Mucosa of rectum (tissue), 2 donors: ENCODE results near the gene PDSS2.

ENCODE experiments used
- H3K27ac ChIP-seq, 2 donors: one replicate each; pipeline ENCODE4 v1.7.0; 2013; ENCODE audit warnings: inconsistent platforms in 2 of 2, low read depth in 2 of 2, low read length in 2 of 2
- H3K27me3 ChIP-seq, 2 donors: one replicate each; pipeline ENCODE4 v1.7.0; 2013; ENCODE audit warnings: low read length in 2 of 2; ENCODE audit not compliant: control insufficient read depth in 2 of 2, insufficient read depth in 2 of 2
- H3K36me3 ChIP-seq, 2 donors: one replicate each; pipeline ENCODE4 v1.7.0; 2013; ENCODE audit warnings: low read length in 2 of 2; ENCODE audit not compliant: control insufficient read depth in 2 of 2, insufficient read depth in 2 of 2
- H3K4me1 ChIP-seq, 2 donors: one replicate each; pipeline ENCODE4 v1.7.0; 2013; ENCODE audit warnings: low read length in 2 of 2, mild to moderate bottlenecking in 1 of 2; ENCODE audit not compliant: control insufficient read depth in 2 of 2, insufficient read depth in 2 of 2
- H3K4me3 ChIP-seq, 2 donors: one replicate each; pipeline ENCODE4 v1.7.0; 2013; ENCODE audit warnings: low read length in 2 of 2
- H3K9ac ChIP-seq, 2 donors: one replicate each; pipeline ENCODE4 v1.7.0; 2013; ENCODE audit warnings: low read length in 2 of 2, low read depth in 1 of 2, mild to moderate bottlenecking in 1 of 2
- H3K9me3 ChIP-seq, 2 donors: one replicate each; pipeline ENCODE4 v1.7.0; 2013; ENCODE audit warnings: low read length in 2 of 2; ENCODE audit not compliant: control insufficient read depth in 2 of 2
- donor health status: healthy.
- donor health status: Normal muscosa, but diverticular disease.

The PDSS2 gene

DNA sequence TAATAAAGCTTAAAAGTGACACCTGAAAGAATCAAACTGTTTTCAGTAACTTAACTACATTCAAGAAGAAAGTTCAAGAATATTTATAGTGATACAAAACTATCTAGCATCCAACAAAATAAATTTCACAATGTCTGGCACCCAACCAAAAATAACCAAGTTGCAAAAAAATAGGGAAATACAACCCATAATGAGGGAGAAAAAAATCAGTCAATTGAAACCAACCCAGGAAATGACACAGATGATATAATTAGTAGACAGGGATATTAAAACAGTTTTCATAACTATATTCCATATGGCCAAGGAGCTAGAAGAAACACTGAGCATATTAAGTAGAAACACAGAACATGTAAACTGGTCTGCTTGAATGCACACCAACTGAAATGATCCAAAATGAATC lies 223.9 kb downstream of the PDSS2 start:
- no peaks in the 10 kb centered on the region for H3K27me3 ChIP-seq
- no peaks in the 10 kb centered on the region for H3K36me3 ChIP-seq
- H3K9me3 ChIP-seq, result no peaks in the 10 kb centered on the region
- H3K4me3 ChIP-seq, result no peak overlapping the region
- H3K9ac ChIP-seq, result no peak overlapping the region
- H3K4me1 ChIP-seq, result no peaks in the 10 kb centered on the region
- H3K27ac ChIP-seq, result no peak overlapping the region

- Histone ChIP-seq H3K27ac (no peak overlapping the region), H3K4me3 (no peak overlapping the region), H3K36me3 (no peaks in the 10 kb centered on the region), H3K27me3 (no peaks in the 10 kb centered on the region), H3K4me1 (no peaks in the 10 kb centered on the region), H3K9ac (no peak overlapping the region), H3K9me3 (no peaks in the 10 kb centered on the region)
Measured at GRCh38 chr6:107235007-107235406, 224.4 kb downstream of the PDSS2 start.

DNA sequence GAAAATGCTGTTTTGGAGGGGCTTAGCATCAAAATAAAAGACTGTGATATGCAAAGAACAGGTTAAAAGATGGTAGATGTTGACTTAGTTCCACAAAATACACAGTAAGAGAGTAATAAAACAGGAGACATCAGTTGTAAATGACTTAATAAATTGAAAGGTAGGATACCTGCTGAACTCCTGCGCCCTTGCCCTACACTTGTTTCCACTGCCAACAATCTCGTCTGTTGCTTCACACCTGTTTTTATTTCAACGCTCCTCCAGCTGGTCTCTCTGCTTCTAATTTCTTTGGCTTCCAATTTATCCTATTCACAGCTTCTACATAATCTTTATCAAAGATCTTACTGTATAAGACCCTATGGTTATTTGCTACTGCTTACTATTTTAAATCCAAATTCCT lies 228.1 kb downstream of the PDSS2 start:
- Histone ChIP-seq H3K36me3 (no peaks in the 10 kb centered on the region), H3K4me1 (no peaks in the 10 kb centered on the region)

GRCh38 chr6:107230448-107230847 lies 228.9 kb downstream of the PDSS2 start:
- no peaks in the 10 kb centered on the region for H3K9me3 ChIP-seq
- H3K27ac ChIP-seq, result no peak overlapping the region
- H3K27me3 ChIP-seq, result no peaks in the 10 kb centered on the region
- no peak overlapping the region for H3K9ac ChIP-seq
- no peaks in the 10 kb centered on the region for H3K4me1 ChIP-seq
- H3K4me3 ChIP-seq, result no peak overlapping the region
- no peaks in the 10 kb centered on the region for H3K36me3 ChIP-seq

More for the DNA sequence above, 228.1 kb downstream of the PDSS2 start:
- no peaks in the 10 kb centered on the region for H3K9me3 ChIP-seq
- H3K27me3 ChIP-seq, result no peaks in the 10 kb centered on the region
- no peak overlapping the region for H3K9ac ChIP-seq
- no peak overlapping the region for H3K27ac ChIP-seq
- no peak overlapping the region for H3K4me3 ChIP-seq

GRCh38 chr6:107230024-107230423 lies 229.3 kb downstream of the PDSS2 start:
- no peak overlapping the region for H3K4me3 ChIP-seq
- H3K9me3 ChIP-seq, result no peaks in the 10 kb centered on the region
- H3K27me3 ChIP-seq, result no peaks in the 10 kb centered on the region
- H3K9ac ChIP-seq, result no peak overlapping the region
- H3K36me3 ChIP-seq, result no peaks in the 10 kb centered on the region
- no peak overlapping the region for H3K27ac ChIP-seq
- H3K4me1 ChIP-seq, result no peaks in the 10 kb centered on the region

DNA sequence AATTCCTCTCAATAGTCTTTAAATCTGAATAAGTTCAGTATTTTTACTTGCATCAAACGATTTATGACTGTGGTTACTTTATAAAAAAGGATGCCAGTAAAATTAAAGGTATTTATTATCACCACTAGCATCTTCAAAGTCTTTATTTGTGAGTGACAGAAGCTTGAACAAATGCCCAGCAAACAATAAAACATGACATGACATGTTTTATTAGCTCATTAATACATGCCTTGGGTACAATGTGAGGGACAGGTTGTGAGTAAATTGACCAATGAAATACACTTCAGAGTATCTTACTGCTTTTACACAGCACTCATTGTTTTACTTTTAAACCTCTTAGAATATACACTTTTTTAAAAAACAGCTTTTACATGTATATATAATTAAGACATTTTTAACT lies 230.6 kb downstream of the PDSS2 start:
- Histone ChIP-seq H3K4me3 (no peak overlapping the region), H3K4me1 (no peaks in the 10 kb centered on the region), H3K36me3 (no peaks in the 10 kb centered on the region), H3K27ac (no peak overlapping the region), H3K9ac (no peak overlapping the region), H3K27me3 (no peaks in the 10 kb centered on the region), H3K9me3 (no peaks in the 10 kb centered on the region)

- Histone ChIP-seq H3K27ac (no peak overlapping the region), H3K9ac (no peak overlapping the region), H3K4me3 (no peak overlapping the region), H3K36me3 (no peaks in the 10 kb centered on the region), H3K9me3 (no peaks in the 10 kb centered on the region), H3K4me1 (no peaks in the 10 kb centered on the region), H3K27me3 (no peaks in the 10 kb centered on the region)
Measured at GRCh38 chr6:107221519-107221918, 237.8 kb downstream of the PDSS2 start.

DNA sequence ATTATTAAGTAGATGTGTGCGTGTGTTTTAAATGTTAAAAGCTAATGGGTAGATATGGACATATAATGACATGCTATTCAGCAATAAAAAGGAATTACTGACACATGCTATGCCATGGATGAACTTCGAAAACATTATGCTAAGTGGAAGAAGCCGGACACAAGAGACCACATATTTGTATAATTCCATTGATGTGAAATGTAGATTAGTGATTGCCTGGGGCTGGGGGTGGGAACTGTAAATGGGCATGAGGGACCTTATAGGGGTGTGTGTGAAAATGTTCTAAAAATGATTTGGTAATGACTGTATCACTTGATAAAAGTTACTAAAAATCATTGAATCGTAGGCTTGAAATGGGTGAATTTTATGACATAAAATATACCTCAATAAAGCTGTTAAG lies 239.5 kb downstream of the PDSS2 start:
- Histone ChIP-seq H3K4me3 (no peak overlapping the region), H3K27me3 (no peaks in the 10 kb centered on the region), H3K27ac (no peak overlapping the region), H3K4me1 (no peaks in the 10 kb centered on the region), H3K9ac (no peak overlapping the region), H3K9me3 (no peaks in the 10 kb centered on the region), H3K36me3 (no peaks in the 10 kb centered on the region)

DNA sequence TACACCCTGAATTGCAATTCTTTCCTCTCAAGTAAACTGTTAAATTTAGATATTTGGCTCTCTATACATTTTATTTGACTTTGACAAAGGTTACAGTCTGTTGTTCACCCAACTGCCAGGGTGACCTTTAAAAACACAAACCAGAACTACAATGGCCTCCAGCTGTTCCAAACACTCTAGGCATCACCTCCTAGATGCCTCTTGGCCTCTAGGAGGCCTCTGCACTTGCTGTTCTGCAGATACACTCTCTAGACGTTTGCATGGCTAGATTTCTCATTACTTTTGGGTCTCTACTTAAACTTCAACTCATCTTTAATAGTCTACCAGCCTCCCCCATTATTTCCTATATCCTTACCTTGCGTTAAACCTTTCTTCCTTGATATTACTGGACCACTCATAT lies 241.2 kb downstream of the PDSS2 start:
- H3K4me3 ChIP-seq, result no peak overlapping the region
- no peak overlapping the region for H3K9ac ChIP-seq
- H3K4me1 ChIP-seq, result no peaks in the 10 kb centered on the region
- H3K36me3 ChIP-seq, result no peaks in the 10 kb centered on the region
- H3K27ac ChIP-seq, result no peak overlapping the region
- no peaks in the 10 kb centered on the region for H3K27me3 ChIP-seq
- H3K9me3 ChIP-seq, result no peaks in the 10 kb centered on the region

- no peaks in the 10 kb centered on the region for H3K27me3 ChIP-seq
- H3K27ac ChIP-seq, result no peak overlapping the region
- no peak overlapping the region for H3K4me3 ChIP-seq
- H3K9ac ChIP-seq, result no peak overlapping the region
- H3K4me1 ChIP-seq, result no peaks in the 10 kb centered on the region
- H3K9me3 ChIP-seq, result no peaks in the 10 kb centered on the region
- H3K36me3 ChIP-seq, result no peaks in the 10 kb centered on the region
Measured at GRCh38 chr6:107217248-107217647, 242.1 kb downstream of the PDSS2 start.
